Measurements from ENCODE around the gene ACHE.

Gene ACHE

DNA sequence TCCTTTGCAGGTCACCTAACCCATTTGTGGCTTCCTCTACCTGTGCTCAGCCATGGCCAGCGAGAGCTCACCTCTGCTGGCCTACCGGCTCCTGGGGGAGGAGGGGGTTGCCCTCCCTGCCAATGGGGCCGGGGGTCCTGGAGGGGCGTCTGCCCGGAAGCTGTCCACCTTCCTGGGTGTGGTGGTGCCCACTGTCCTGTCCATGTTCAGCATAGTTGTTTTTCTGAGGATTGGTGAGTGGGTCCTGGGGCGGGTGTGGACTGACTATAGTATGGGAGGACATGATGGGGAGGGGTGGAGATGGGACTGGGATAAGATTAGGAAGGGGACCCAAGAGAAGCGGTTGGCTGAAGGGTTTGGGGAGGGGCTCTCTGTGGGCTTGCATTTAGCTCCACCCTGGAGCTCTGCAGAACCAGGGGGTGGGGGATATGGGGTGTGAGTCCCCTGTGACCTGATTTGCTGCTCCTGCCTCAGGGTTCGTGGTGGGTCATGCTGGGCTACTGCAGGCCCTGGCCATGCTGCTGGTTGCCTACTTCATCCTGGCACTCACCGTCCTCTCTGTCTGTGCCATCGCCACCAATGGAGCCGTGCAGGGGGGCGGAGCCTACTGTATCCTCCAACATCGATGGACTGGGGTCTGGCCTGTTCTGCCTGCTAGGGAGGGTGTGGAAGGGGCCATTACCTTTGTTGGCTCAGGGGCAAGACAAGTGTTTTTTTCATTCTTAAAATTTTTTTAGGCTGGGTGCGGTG lies 41.4 kb downstream of the ACHE start:
- Histone ChIP-seq H3K36me3 (ENCODE audit: insufficient read depth, insufficient read length, low read length) (peaks cover 13% of the 10 kb centered on the region), H3K9ac (ENCODE audit: insufficient read length, low read depth) (no peak overlapping the region), H3K4me3 (ENCODE audit: insufficient read length, low read depth) (no peak overlapping the region), H3K4me1 (ENCODE audit: insufficient read depth, insufficient read length) (peaks cover 2% of the 10 kb centered on the region), H3K9me3 (ENCODE audit: insufficient read depth, low read length) (no peaks in the 10 kb centered on the region), H3K27me3 (ENCODE audit: insufficient read depth, insufficient read length) (no peaks in the 10 kb centered on the region)
- TF ChIP-seq ZNF274 (IDR thresholded peaks at IDR 0.05; ENCODE audit: low read depth, low read length), result no peak
- no peak for TF ChIP-seq YY1 (IDR thresholded peaks at IDR 0.05; ENCODE audit: insufficient read depth, insufficient read length)
- no peak for TF ChIP-seq SUZ12 (IDR thresholded peaks at IDR 0.05; ENCODE audit: extremely low read depth, insufficient read depth, insufficient read length)
- no peak for DNase-seq (ENCODE audit: low read depth, low spot score)

DNA sequence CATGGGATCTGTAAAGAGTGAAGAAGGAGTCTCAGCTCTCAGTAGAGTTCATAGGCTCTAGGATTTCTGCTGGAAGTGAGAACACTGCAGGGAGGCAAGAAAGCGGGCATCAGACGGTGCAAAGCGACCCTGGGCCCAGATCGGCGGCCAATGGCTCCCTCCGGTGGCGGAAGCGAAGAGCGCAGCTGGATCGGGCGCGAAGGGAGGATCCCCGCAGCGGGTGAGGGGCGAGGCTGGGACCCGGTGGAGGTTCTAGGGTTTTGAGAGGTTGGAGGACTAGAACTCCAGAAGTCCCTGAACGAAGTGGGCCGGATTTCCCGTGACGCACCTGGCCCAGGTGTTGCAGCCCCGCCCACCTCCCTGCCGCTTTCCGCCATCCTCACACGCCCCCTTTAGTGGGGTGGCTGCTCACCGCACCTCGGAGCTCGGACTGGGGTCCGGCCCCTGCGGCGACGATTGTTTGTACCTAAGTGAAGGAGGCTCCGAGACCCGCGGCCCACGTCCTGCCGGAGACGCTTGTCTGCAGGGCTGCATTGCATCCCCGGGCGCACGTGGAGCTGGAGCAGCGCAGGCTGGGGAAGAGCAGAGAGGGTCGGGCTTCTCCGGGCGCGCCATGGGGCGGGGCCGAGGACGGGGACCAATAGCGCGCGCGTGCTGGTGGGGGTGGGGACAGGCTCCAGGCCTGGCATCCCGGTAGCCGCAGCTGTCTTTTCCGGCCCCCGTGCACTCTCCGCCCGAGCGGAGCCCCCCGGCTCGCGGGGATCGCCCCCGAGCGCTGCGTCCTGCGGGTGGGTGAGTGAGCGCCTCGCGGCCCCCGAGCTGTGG lies 43.4 kb downstream of the ACHE start, which contains the start of gene SLC12A9:
TSS of gene SLC12A9 (plus strand) at position 666 of the 825 bp plus-strand sequence. CDS start 1,485 bp downstream, outside the sequence.
- peak; percentile 85 for DNase-seq (ENCODE audit: low read depth, low spot score)
- TF ChIP-seq YY1 (IDR thresholded peaks at IDR 0.05; ENCODE audit: insufficient read depth, insufficient read length), result no peak
- Histone ChIP-seq H3K9ac (ENCODE audit: insufficient read length, low read depth) (peak within 1 kb of the TSS; percentile 82), H3K4me1 (ENCODE audit: insufficient read depth, insufficient read length) (peaks cover 2% of the 10 kb centered on the region), H3K4me3 (ENCODE audit: insufficient read length, low read depth) (peak within 1 kb of the TSS; percentile 72), H3K27me3 (ENCODE audit: insufficient read depth, insufficient read length) (no peaks in the 10 kb centered on the region), H3K36me3 (ENCODE audit: insufficient read depth, insufficient read length, low read length) (peaks cover 15% of the 10 kb centered on the region), H3K9me3 (ENCODE audit: insufficient read depth, low read length) (no peaks in the 10 kb centered on the region)

DNA sequence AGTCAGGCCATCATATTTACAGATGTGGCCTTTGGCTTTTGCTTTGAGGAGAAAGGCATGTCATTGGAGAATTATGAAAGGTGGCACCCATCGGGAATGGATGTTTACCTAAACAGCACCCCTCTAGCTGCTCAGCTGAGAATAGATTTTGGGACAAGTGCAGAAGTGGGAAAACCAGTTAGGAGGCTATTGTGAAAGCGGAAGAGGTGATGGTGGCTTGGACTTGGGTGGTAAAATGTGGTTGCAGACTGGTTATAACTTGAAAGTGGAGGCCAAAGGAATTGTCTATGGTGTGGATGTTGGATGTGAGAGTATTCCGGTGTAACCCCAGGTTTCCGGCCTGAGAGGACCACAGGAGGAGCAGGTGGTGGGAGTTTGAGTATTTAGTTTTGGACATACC lies 48.3 kb downstream of the ACHE start:
- DNase-seq (ENCODE audit: low read depth, low spot score), result no peak
- no peak overlapping the region for H3K9ac ChIP-seq (ENCODE audit: insufficient read length, low read depth)
- no peaks in the 10 kb centered on the region for H3K27me3 ChIP-seq (ENCODE audit: insufficient read depth, insufficient read length)
- no peaks in the 10 kb centered on the region for H3K9me3 ChIP-seq (ENCODE audit: insufficient read depth, low read length)
- peaks cover 2% of the 10 kb centered on the region for H3K36me3 ChIP-seq (ENCODE audit: insufficient read depth, insufficient read length, low read length)
- no peak for TF ChIP-seq ZNF274 (IDR thresholded peaks at IDR 0.05; ENCODE audit: low read depth, low read length)
- TF ChIP-seq SUZ12 (IDR thresholded peaks at IDR 0.05; ENCODE audit: extremely low read depth, insufficient read depth, insufficient read length), result no peak
- no peak for TF ChIP-seq YY1 (IDR thresholded peaks at IDR 0.05; ENCODE audit: insufficient read depth, insufficient read length)
- H3K4me3 ChIP-seq (ENCODE audit: insufficient read length, low read depth), result no peak overlapping the region
- H3K4me1 ChIP-seq (ENCODE audit: insufficient read depth, insufficient read length), result no peaks in the 10 kb centered on the region

DNA sequence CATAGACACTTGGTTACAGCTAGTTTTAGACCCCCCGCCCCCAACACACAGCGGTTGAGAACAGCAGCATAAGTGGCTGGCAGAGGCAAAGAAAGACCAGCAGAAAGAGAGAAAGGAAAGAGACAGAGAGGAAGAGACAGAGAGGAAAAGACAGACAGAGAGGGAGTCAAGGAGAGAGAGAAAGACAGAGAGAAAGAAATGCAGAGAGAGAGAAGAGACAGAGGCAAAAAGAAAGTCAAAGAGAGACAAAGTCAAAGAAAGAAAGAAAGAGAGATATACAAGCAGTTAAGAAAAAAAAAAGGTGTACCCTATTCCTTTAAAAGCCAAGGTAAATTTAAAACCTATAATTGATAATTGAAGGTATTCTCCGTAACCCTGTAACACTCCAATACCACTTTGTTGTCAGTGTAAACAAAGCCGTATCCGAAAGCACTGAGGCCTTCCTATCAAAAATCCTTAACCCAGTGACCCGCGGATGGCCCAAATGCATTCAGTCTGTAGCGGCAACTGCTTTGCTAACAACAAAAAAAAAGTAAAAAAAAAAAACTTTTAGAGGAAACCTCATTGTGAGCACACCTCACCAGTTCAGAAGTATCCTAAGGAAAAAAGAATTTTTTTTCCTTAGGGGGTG lies 55.1 kb downstream of the ACHE start:
- H3K4me3 ChIP-seq (ENCODE audit: insufficient read length, low read depth), result no peak overlapping the region
- no peak overlapping the region for H3K9ac ChIP-seq (ENCODE audit: insufficient read length, low read depth)
- TF ChIP-seq SUZ12 (IDR thresholded peaks at IDR 0.05; ENCODE audit: extremely low read depth, insufficient read depth, insufficient read length) (no peak), YY1 (IDR thresholded peaks at IDR 0.05; ENCODE audit: insufficient read depth, insufficient read length) (no peak), ZNF274 (IDR thresholded peaks at IDR 0.05; ENCODE audit: low read depth, low read length) (no peak)
- H3K36me3 ChIP-seq (ENCODE audit: insufficient read depth, insufficient read length, low read length), result no peaks in the 10 kb centered on the region
- H3K4me1 ChIP-seq (ENCODE audit: insufficient read depth, insufficient read length), result no peaks in the 10 kb centered on the region
- no peaks in the 10 kb centered on the region for H3K9me3 ChIP-seq (ENCODE audit: insufficient read depth, low read length)
- no peak for DNase-seq (ENCODE audit: low read depth, low spot score)
- no peaks in the 10 kb centered on the region for H3K27me3 ChIP-seq (ENCODE audit: insufficient read depth, insufficient read length)

All from NT2/D1 (cell line).